LNCAP (cell line): Measurements from ENCODE around the gene PTMS.

Experiments
- TF ChIP-seq, protein P1 (sequence below): fragments of 450-650 bp; IDR thresholded peaks from 2 replicates; pipeline ENCODE4 v1.5.1; 2017; ENCODE audit warnings: mild to moderate bottlenecking

PTMS gene

DNA sequence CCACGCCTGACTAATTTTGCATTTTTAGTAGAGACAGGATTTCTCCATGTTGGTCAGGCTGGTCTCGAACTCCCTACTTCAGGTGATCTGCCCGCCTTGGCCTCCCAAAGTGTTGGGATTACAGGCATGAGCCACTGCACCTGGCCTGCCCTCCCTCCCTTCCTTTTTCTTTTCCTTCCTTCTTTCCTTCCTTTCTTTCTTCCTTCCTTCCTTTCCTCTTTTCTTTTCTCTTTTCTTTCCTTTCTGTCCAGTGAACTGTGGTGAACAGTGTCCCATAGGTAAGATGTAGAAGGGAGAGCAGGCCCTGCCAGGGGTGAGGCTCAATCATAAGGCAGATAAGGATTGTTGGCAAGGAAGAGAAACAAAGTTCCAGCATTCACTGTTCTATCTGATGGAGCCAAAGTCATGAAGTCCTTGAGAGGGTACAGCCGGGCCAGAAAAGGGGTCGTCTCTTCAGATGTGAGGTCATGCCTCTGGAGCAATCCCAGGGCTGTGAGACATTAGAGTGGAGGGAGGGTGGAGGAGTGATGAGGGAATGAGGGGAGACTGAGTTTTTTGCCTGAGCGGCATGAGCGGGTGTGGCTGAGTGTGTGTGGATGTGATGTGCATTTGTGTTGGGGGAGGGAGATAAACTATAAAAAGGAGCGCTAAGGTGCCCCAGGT is 9.0 kb upstream of the PTMS start:
- TF ChIP-seq, protein P1, sequence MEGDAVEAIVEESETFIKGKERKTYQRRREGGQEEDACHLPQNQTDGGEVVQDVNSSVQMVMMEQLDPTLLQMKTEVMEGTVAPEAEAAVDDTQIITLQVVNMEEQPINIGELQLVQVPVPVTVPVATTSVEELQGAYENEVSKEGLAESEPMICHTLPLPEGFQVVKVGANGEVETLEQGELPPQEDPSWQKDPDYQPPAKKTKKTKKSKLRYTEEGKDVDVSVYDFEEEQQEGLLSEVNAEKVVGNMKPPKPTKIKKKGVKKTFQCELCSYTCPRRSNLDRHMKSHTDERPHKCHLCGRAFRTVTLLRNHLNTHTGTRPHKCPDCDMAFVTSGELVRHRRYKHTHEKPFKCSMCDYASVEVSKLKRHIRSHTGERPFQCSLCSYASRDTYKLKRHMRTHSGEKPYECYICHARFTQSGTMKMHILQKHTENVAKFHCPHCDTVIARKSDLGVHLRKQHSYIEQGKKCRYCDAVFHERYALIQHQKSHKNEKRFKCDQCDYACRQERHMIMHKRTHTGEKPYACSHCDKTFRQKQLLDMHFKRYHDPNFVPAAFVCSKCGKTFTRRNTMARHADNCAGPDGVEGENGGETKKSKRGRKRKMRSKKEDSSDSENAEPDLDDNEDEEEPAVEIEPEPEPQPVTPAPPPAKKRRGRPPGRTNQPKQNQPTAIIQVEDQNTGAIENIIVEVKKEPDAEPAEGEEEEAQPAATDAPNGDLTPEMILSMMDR = no peak

GRCh38 chr12:6758506-6759095 is 7.6 kb upstream of the PTMS start:
- TF ChIP-seq, protein P1 = no peak

- TF ChIP-seq, protein P1 = no peak
These were observed 6.4 kb upstream of the PTMS start for GRCh38 chr12:6759741-6760140.

- TF ChIP-seq, protein P1 = no peak
These were observed 2.8 kb upstream of the PTMS start for GRCh38 chr12:6763380-6763779.

- TF ChIP-seq, protein P1 = no peak
These were observed 1.9 kb upstream of the PTMS start for GRCh38 chr12:6764011-6764828.

- TF ChIP-seq, protein P1 = no peak
These were observed 1.0 kb upstream of the PTMS start for GRCh38 chr12:6765048-6765633.

DNA sequence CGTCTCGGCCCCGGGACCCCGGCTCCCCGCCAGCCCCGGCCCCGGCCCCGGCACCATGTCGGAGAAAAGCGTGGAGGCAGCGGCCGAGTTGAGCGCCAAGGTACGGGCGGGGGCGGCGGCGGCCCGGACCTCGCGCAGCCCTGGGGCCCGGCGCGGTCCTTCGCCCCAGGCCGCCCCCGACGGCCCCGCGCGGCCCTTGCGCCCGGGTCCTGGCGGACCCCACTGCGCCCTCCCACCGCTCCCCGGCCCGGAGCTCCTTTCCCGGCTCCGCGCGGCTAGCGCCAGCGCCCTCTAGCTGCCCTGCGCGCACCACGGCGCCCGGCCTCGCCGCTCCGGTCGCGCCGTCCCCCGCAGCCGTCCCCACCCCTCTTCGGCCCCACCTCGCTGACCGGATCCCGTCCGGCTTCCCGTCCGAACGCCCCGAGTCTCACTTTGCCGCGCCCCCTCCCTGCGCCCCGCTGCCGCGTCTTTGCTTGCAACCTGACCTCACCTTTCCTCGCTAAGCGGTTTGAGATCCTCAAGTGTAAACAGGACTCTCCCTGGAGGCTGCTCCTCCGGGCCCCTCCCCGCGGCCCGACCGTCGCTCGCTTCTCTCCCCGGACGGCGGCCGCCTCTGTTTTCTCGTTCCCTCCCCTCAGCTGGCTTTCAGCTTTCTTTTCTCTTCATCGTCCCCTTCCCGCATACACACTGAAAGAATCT is 637 bp downstream of the PTMS start:
- TF ChIP-seq, protein P1 = peak; percentile 84
